GM12875 (cell line): ENCODE data around the gene RGS13.

Experiments
- H3K4me3 ChIP-seq: one replicate; pipeline ENCODE4 v1.5.1; 2011; ENCODE audit warnings: low read depth, low read length, control low read depth
- CTCF ChIP-seq: IDR thresholded peaks from 2 replicates; pipeline ENCODE4 v1.5.1; 2011; ENCODE audit warnings: low read depth, mild to moderate bottlenecking, control low read depth, inconsistent platforms, low read length, moderate library complexity, borderline replicate concordance; ENCODE audit not compliant: insufficient read depth

The RGS13 gene

GRCh38 chr1:192700834-192701271 is 64.9 kb downstream of the RGS13 start:
- H3K4me3 ChIP-seq = no peak overlapping the region
- no peak for TF ChIP-seq CTCF

GRCh38 chr1:192702212-192702902 is 66.4 kb downstream of the RGS13 start:
- no peak overlapping the region for H3K4me3 ChIP-seq
- TF ChIP-seq CTCF = no peak

- no peak for TF ChIP-seq CTCF
- no peak overlapping the region for H3K4me3 ChIP-seq
Measured at GRCh38 chr1:192703283-192704206, 67.6 kb downstream of the RGS13 start.

GRCh38 chr1:192705510-192705909 is 69.6 kb downstream of the RGS13 start:
- no peak overlapping the region for H3K4me3 ChIP-seq
- no peak for TF ChIP-seq CTCF

GRCh38 chr1:192706936-192707335 is 71.0 kb downstream of the RGS13 start:
- H3K4me3 ChIP-seq = no peak overlapping the region
- no peak for TF ChIP-seq CTCF

- TF ChIP-seq CTCF = no peak
- no peak overlapping the region for H3K4me3 ChIP-seq
Measured at GRCh38 chr1:192707978-192708547, 72.1 kb downstream of the RGS13 start.
